Measurements from ENCODE around the gene CRMP1. TPM values are rescaled to one million over a fixed set of nuclear protein-coding genes. Genes with fewer than 3 reads are reported as not detected.

Gene CRMP1
- total RNA-seq, 2 experiments from 2014 or later, result not detected

GRCh38 chr4:5791654-5792053 lies 101.2 kb downstream of the CRMP1 start:
- Histone ChIP-seq H3K36me3 (ENCODE audit: insufficient read depth, low read length) (no peaks in the 10 kb centered on the region), H3K4me3 (ENCODE audit: low read length) (no peak overlapping the region), H3K9me3 (ENCODE audit: control insufficient read depth in 1 of 2, insufficient read depth in 1 of 2, low read length in 2 of 2) (peaks cover 0 to under 1% of the 10 kb centered on the region in 2 experiments), H3K4me1 (ENCODE audit: insufficient read depth, low read length) (no peaks in the 10 kb centered on the region), H3K27ac (ENCODE audit: low read depth in 1 of 2, low read length in 2 of 2) (no peak overlapping the region), H3K27me3 (ENCODE audit: control insufficient read depth in 1 of 2, insufficient read depth in 2 of 2, low read length in 2 of 2) (no peaks in the 10 kb centered on the region)
- Mint-ChIP-seq H3K36me3 (ENCODE audit: low read depth) (no peaks in the 10 kb centered on the region), H3K4me3 (no peak overlapping the region), H3K4me1 (ENCODE audit: low read depth) (no peaks in the 10 kb centered on the region), H3K27me3 (no peaks in the 10 kb centered on the region), H3K27ac (no peak overlapping the region), H3K9me3 (no peaks in the 10 kb centered on the region)
- POLR2A ChIA-PET, result no interaction called here
- CTCF ChIA-PET, result no interaction called here
- no peak for ATAC-seq (ENCODE audit: poor library complexity)
- TF ChIP-seq CTCF (IDR thresholded peaks at IDR 0.05), result no peak
- no peak for DNase-seq
- intact Hi-C loops (cut with DNase I, micrococcal nuclease), result no loop called here

- Mint-ChIP-seq H3K36me3 (ENCODE audit: low read depth) (no peaks in the 10 kb centered on the region), H3K27ac (no peak overlapping the region), H3K4me3 (no peak overlapping the region), H3K27me3 (no peaks in the 10 kb centered on the region), H3K4me1 (ENCODE audit: low read depth) (no peaks in the 10 kb centered on the region), H3K9me3 (no peaks in the 10 kb centered on the region)
- TF ChIP-seq CTCF (IDR thresholded peaks at IDR 0.05), result no peak
- ATAC-seq (ENCODE audit: poor library complexity), result no peak
- DNase-seq, result no peak
- ChIA-PET CTCF (no interaction called here), POLR2A (no interaction called here)
- H3K9me3 ChIP-seq (ENCODE audit: control insufficient read depth in 1 of 2, insufficient read depth in 1 of 2, low read length in 2 of 2), result no peaks in the 10 kb centered on the region
- intact Hi-C loops (cut with DNase I, micrococcal nuclease), result no loop called here
- no peaks in the 10 kb centered on the region for H3K27me3 ChIP-seq (ENCODE audit: control insufficient read depth in 1 of 2, insufficient read depth in 2 of 2, low read length in 2 of 2)
- no peaks in the 10 kb centered on the region for H3K36me3 ChIP-seq (ENCODE audit: insufficient read depth, low read length)
- no peaks in the 10 kb centered on the region for H3K4me1 ChIP-seq (ENCODE audit: insufficient read depth, low read length)
- no peak overlapping the region for H3K27ac ChIP-seq (ENCODE audit: low read depth in 1 of 2, low read length in 2 of 2)
- no peak overlapping the region for H3K4me3 ChIP-seq (ENCODE audit: low read length)
Observed at GRCh38 chr4:5790546-5790857, 102.4 kb downstream of the CRMP1 start.

- H3K9me3 ChIP-seq (ENCODE audit: control insufficient read depth in 1 of 2, insufficient read depth in 1 of 2, low read length in 2 of 2), result no peaks in the 10 kb centered on the region
- intact Hi-C loops (cut with DNase I, micrococcal nuclease), result no loop called here
- no peak overlapping the region for H3K4me3 ChIP-seq (ENCODE audit: low read length)
- POLR2A ChIA-PET, result no interaction called here
- no peak overlapping the region for H3K27ac ChIP-seq (ENCODE audit: low read depth in 1 of 2, low read length in 2 of 2)
- H3K27me3 Mint-ChIP-seq, result no peaks in the 10 kb centered on the region
- CTCF ChIA-PET, result no interaction called here
- H3K27me3 ChIP-seq (ENCODE audit: control insufficient read depth in 1 of 2, insufficient read depth in 2 of 2, low read length in 2 of 2), result no peaks in the 10 kb centered on the region
- H3K36me3 Mint-ChIP-seq (ENCODE audit: low read depth), result no peaks in the 10 kb centered on the region
- no peak for TF ChIP-seq CTCF (IDR thresholded peaks at IDR 0.05)
- ATAC-seq (ENCODE audit: poor library complexity) (no peak), DNase-seq (no peak)
- H3K36me3 ChIP-seq (ENCODE audit: insufficient read depth, low read length), result no peaks in the 10 kb centered on the region
- H3K4me1 ChIP-seq (ENCODE audit: insufficient read depth, low read length), result no peaks in the 10 kb centered on the region
- no peaks in the 10 kb centered on the region for H3K9me3 Mint-ChIP-seq
- no peak overlapping the region for H3K27ac Mint-ChIP-seq
- no peaks in the 10 kb centered on the region for H3K4me1 Mint-ChIP-seq (ENCODE audit: low read depth)
- H3K4me3 Mint-ChIP-seq, result no peak overlapping the region
Observed at GRCh38 chr4:5789141-5789540, 103.7 kb downstream of the CRMP1 start.
